K562 (cell line): ENCODE results near the gene CACNG6. TPM values are rescaled to one million over a fixed set of nuclear protein-coding genes. Genes with fewer than 3 reads are reported as not detected.

Experiments
- ATAC-seq: fragments of 200-7000 bp; cut with Tn5 transposase; 3 replicates; pipeline ENCODE4 v1.9.1; 2020; ENCODE audit warnings: moderate library complexity
- BruUV-seq: library from RNA; stranded (reverse); fragments of 400-500 nt; replicated peaks from 2 replicates; lab custom pipeline; 2021; lab: Mats Ljungman, UMichigan
- CTCF ChIA-PET: fragments of 300-600 bp; formaldehyde crosslinking; extraction: SDS; loops from one replicate; lab custom pipeline; 2021; ENCODE audit warnings: low intra/inter-chr PET ratio; lab: Yijun Ruan, JAX
- POLR2A ChIA-PET: fragments of 300-600, 350-650 bp; sonication (Branson Sonifier 250); formaldehyde crosslinking; extraction: SDS; loops from one replicate; lab custom pipeline; 2021; ENCODE audit warnings: antibody characterized with exemption, inconsistent platforms; lab: Yijun Ruan, JAX
- DNase-seq, 4 experiments: peaks; one replicate each; pipeline versions ENCODE4 v3.0.0 to v3.0.0-alpha.2; 2011 to 2018; ENCODE audit warnings: low spot score in 3 of 4, mixed read lengths in 3 of 4; ENCODE audit errors: extremely low read depth in 1 of 4
- FAIRE-seq: peaks from 2 replicates; lab custom pipeline; 2011; peaks lifted over from hg19 to GRCh38; lab: Jason Lieb, UNC
- H2AFZ ChIP-seq: 2 replicates; pipeline ENCODE4 v1.6.0; 2011; ENCODE audit warnings: low read depth, low read length, control low read depth, inconsistent platforms
- H3K27ac ChIP-seq: fragments of 200-600 bp; 3 replicates; pipeline ENCODE4 v1.8.0; 2011; ENCODE audit warnings: low read depth, mild to moderate bottlenecking, control low read depth, inconsistent platforms, low read length, moderate library complexity, mixed read lengths; ENCODE audit errors: extremely low read depth
- H3K27me3 ChIP-seq, 2 experiments: fragments of 300-600 bp in 1 of 2; 2 replicates in 1 of 2; 3 replicates in 1 of 2; pipeline versions ENCODE4 v1.6.0 to v1.8.0; 2011; ENCODE audit warnings: inconsistent platforms in 2 of 2, low read length in 2 of 2, mild to moderate bottlenecking in 1 of 2, mixed read lengths in 1 of 2, moderate library complexity in 1 of 2; ENCODE audit not compliant: control insufficient read depth in 2 of 2, insufficient read depth in 2 of 2
- H3K36me3 ChIP-seq: fragments of 300-600 bp; 3 replicates; pipeline ENCODE4 v1.8.0; 2011; ENCODE audit warnings: mild to moderate bottlenecking, low read length, inconsistent platforms; ENCODE audit not compliant: control insufficient read depth, insufficient read depth
- H3K4me1 ChIP-seq, 2 experiments: fragments of 200-600 bp in 1 of 2; replicated peaks in 1 of 2; 2 replicates in 1 of 2; 3 replicates in 1 of 2; pipeline versions ENCODE4 v1.5.1 to v1.8.0; 2011; ENCODE audit warnings: inconsistent platforms in 2 of 2, low read length in 2 of 2, mild to moderate bottlenecking in 1 of 2, mixed read lengths in 1 of 2, moderate library complexity in 1 of 2; ENCODE audit not compliant: control insufficient read depth in 2 of 2, insufficient read depth in 2 of 2
- H3K4me2 ChIP-seq: 2 replicates; pipeline ENCODE4 v1.6.1; 2011; ENCODE audit warnings: low read length, control low read depth, inconsistent platforms, mixed read lengths; ENCODE audit not compliant: insufficient read depth
- H3K4me3 ChIP-seq: fragments of 200-600 bp; sonication (generic), shearing (Covaris generic); 2 replicates; pipeline ENCODE4 v1.5.1; 2016; ENCODE audit warnings: control low read depth, inconsistent platforms
- H3K79me2 ChIP-seq: fragments of 200-600 bp; 3 replicates; pipeline ENCODE4 v1.8.0; 2011; ENCODE audit warnings: low read length, inconsistent platforms; ENCODE audit not compliant: control insufficient read depth, insufficient read depth
- H3K9ac ChIP-seq, 2 experiments: 2 replicates each; pipeline versions ENCODE4 v1.6.0 to v1.6.1; 2011; ENCODE audit warnings: low read depth in 2 of 2, low read length in 2 of 2, control low read depth in 1 of 2, inconsistent platforms in 1 of 2, mild to moderate bottlenecking in 1 of 2, mixed read lengths in 1 of 2; ENCODE audit not compliant: insufficient read depth in 1 of 2
- H3K9me1 ChIP-seq: one replicate; pipeline ENCODE4 v1.6.0; 2011; ENCODE audit warnings: inconsistent platforms, mild to moderate bottlenecking, low read length, moderate library complexity; ENCODE audit not compliant: control insufficient read depth, insufficient read depth
- H3K9me3 ChIP-seq: replicated peaks from 2 replicates; pipeline ENCODE4 v1.5.1; 2011; ENCODE audit warnings: low read depth, low read length, inconsistent platforms; ENCODE audit not compliant: control insufficient read depth, insufficient read depth
- H4K20me1 ChIP-seq: replicated peaks from 2 replicates; pipeline ENCODE4 v1.6.1; 2011; ENCODE audit warnings: low read length, inconsistent platforms, mixed read lengths; ENCODE audit not compliant: control insufficient read depth, insufficient read depth
- GABPB1 ChIP-seq: sonication (generic); formaldehyde crosslinking; IDR thresholded peaks from 2 replicates; pipeline ENCODE4 v1.8.0; 2022; ENCODE audit warnings: mild to moderate bottlenecking, missing genetic modification reagents
- GTF3C2 ChIP-seq: IDR thresholded peaks from 3 replicates; pipeline ENCODE4 v1.6.1; 2011; ENCODE audit warnings: borderline replicate concordance, mild to moderate bottlenecking, moderate library complexity; ENCODE audit not compliant: insufficient read length; ENCODE audit errors: extremely low read depth
- L3MBTL2 ChIP-seq: fragments of 450-650 bp; IDR thresholded peaks from 2 replicates; pipeline ENCODE4 v1.6.1; 2016; ENCODE audit warnings: mild to moderate bottlenecking, moderate library complexity
- SIN3A ChIP-seq, 2 experiments: fragments of 150-350 bp in 1 of 2; IDR thresholded peaks; 2 replicates each; pipeline ENCODE4 v1.6.1; 2011 to 2016; ENCODE audit warnings: borderline replicate concordance in 2 of 2, low read depth in 2 of 2, low read length in 2 of 2, mild to moderate bottlenecking in 2 of 2, moderate library complexity in 2 of 2; ENCODE audit not compliant: control insufficient read depth in 1 of 2
- ZFP91 ChIP-seq: sonication (generic); formaldehyde crosslinking; IDR thresholded peaks from 2 replicates; pipeline ENCODE4 v1.8.0; 2022; ENCODE audit warnings: mild to moderate bottlenecking, missing genetic modification reagents
- ZSCAN29 ChIP-seq: fragments of 450-650 bp; IDR thresholded peaks from 2 replicates; pipeline ENCODE4 v1.6.1; 2017
- whole genome bisulfite sequencing: fragments of 100-300 bp; shearing (Covaris generic); methylation state at CpG from one replicate; pipeline ENCODE4 v1.1.6; 2016; ENCODE audit warnings: low coverage, mixed read lengths; ENCODE audit not compliant: insufficient coverage; ENCODE audit errors: missing lambda C conversion rate; 5-methylcytosine and 5-hydroxymethylcytosine counted together
- in situ Hi-C: fragments of 300-500 bp; cut with MboI; formaldehyde crosslinking; loops from 4 replicates; pipeline ENCODE4 v1.15.0; 2018; ENCODE audit warnings: inconsistent platforms, mixed read lengths
- intact Hi-C: fragments of 100-400 bp; cut with micrococcal nuclease; formaldehyde crosslinking; loops from 2 replicates; pipeline ENCODE4 v1.14.2; 2022
- polyA plus RNA-seq, 8 experiments: library from polyadenylated mRNA; depleted of rRNA in 4 of 8; stranded (reverse) in 5 of 8; unstranded in 3 of 8; fragments of >200 nt; fragmentation: Nextera tagmentation in 2 of 8; fragmentation: Illumina TruSeq in 1 of 8; extraction: Ambion mirVana in 2 of 8; extraction: Trizol in 1 of 8; gene quantifications; 2 replicates each; pipeline versions ENCODE4 v1.2.1 to v1.2.3, GENCODE V29; 2011 to 2014; ENCODE audit warnings: inconsistent platforms in 1 of 8, missing spikeins in 1 of 8
- total RNA-seq, 7 experiments: library from RNA; depleted of rRNA in 6 of 7; stranded (reverse); fragments of >200 nt in 6 of 7; fragmentation: Illumina TruSeq in 2 of 7; extraction: Trizol in 2 of 7; gene quantifications; 2 replicates each; pipeline versions ENCODE4 v1.2.1 to v1.2.3, GENCODE V29; 2011 to 2021; ENCODE audit warnings: low replicate concordance in 1 of 7

The CACNG6 gene
- total and polyA plus RNA-seq, 9 of the 15 experiments (the other 6 are each of a cell fraction or from before 2014, with no cell fraction given), result not detected

GRCh38 chr19:54035215-54036178 lies 44.1 kb downstream of the CACNG6 start:
- no peak overlapping the region for H3K9ac ChIP-seq
- CTCF ChIA-PET, result interaction anchor here (0.6 kb wide), 1 partner anchor 229 kb away, joined by 3 read pairs; no protein-coding TSS in a partner anchor
- BruUV-seq, result no TSS peak

More at GRCh38 chr19:54035215-54036178, 44.1 kb downstream of the CACNG6 start:
- Histone ChIP-seq H3K36me3 (no peaks in the 10 kb centered on the region), H3K4me2 (no peak overlapping the region), H3K4me3 (no peak overlapping the region), H3K4me1 (peaks cover 3% of the 10 kb centered on the region in 2 experiments; a peak in 1 of 5 replicates), H3K79me2 (no peaks in the 10 kb centered on the region), H4K20me1 (no peaks in the 10 kb centered on the region), H2AFZ (no peak overlapping the region), H3K9me3 (no peaks in the 10 kb centered on the region), H3K9me1 (no peaks in the 10 kb centered on the region), H3K27me3 (peaks cover 9 to 14% of the 10 kb centered on the region in 2 experiments; a peak in 4 of 5 replicates), H3K27ac (no peak overlapping the region)
- in situ Hi-C loops, result no loop called here
- whole genome bisulfite sequencing, result 4% methylated on average over 4 of the region's 4 CpGs
- no peak for ATAC-seq
- POLR2A ChIA-PET, result interaction anchor here (0.6 to 0.8 kb wide), 2 partner anchors 216 to 225 kb away, joined by 3 read pairs; no protein-coding TSS in a partner anchor
- no peak for FAIRE-seq
- intact Hi-C loops, result no loop called here
- TF ChIP-seq ZFP91 (no peak), ZSCAN29 (no peak), SIN3A (IDR thresholded peaks at IDR 0.05; ENCODE audit: borderline replicate concordance in 2 of 2, control insufficient read depth in 1 of 2, low read depth in 2 of 2, low read length in 2 of 2) (no peak), L3MBTL2 (no peak), GABPB1 (no peak), GTF3C2 (no peak)
- peak in 3 of 4 experiments; percentile 1 to 3 (median 2) for DNase-seq
